Ammon's horn (tissue), 1 donor: ENCODE data around the gene STRBP.
A peak's percentile ranks its signal among the peaks of the same experiment; 100 is the strongest.
"Not testable (repeated sequence)": the region's sequence is repeated elsewhere in the genome, so short reads cannot be mapped to it uniquely, and the experiment has no call there.

Experiments used
- DNase-seq: peaks from one replicate; pipeline ENCODE4 v3.0.0-alpha.2; 2016; ENCODE audit warnings: low spot score

STRBP gene

GRCh38 chr9:123248630-123249029 is 19.8 kb downstream of the STRBP start:
- no peak for DNase-seq

- no peak for DNase-seq
Observed at GRCh38 chr9:123246534-123246933, 21.9 kb downstream of the STRBP start.

GRCh38 chr9:123239726-123240125 is 28.7 kb downstream of the STRBP start:
- no peak for DNase-seq

GRCh38 chr9:123238365-123238764 is 30.0 kb downstream of the STRBP start:
- DNase-seq: peak; percentile 31

- no peak for DNase-seq
Observed at GRCh38 chr9:123237220-123237619, 31.2 kb downstream of the STRBP start.

DNA sequence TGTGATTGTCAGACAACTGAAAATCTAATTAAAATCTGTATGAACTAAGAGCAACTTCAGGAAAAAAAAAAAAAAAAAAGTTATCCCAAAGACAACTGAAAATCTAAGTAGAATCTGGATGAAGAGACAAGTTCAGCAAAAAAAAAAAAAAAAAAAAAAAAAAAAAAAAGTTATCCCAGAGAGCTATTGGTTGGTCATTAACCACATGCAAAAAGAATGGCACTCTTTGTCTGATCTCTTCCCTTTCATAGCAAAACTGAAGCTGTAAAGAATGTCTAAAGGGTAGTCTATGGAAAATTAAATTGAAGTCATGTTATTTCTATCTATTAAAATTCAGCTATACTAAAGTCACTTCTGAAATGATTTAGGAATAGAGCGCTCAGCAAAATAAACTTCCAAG is 32.9 kb downstream of the STRBP start:
- DNase-seq: no peak

- no peak for DNase-seq
Observed at GRCh38 chr9:123234853-123235252, 33.5 kb downstream of the STRBP start.

- no peak for DNase-seq
Observed at GRCh38 chr9:123232332-123232731, 36.1 kb downstream of the STRBP start.

DNA sequence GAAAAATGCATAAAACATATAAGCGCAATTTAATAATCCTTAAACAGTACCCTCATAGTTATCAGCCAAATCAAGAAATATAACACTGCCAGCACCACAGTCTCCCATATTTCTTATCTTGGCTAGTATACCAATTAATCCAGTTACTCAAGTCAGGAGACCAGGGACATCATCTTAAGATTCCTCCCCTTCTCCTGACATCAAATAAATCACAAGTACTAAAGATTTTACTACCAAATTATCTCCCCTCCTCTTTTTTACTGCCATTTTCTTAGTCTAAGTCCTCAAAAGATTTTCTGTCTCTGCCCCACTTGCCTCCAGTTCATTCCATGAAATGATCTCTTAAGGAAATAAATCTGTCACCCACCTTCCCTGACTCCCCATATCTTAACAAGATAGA is 37.0 kb downstream of the STRBP start:
- DNase-seq: no peak

- DNase-seq: no peak
Observed at GRCh38 chr9:123228967-123229366, 39.4 kb downstream of the STRBP start.

DNA sequence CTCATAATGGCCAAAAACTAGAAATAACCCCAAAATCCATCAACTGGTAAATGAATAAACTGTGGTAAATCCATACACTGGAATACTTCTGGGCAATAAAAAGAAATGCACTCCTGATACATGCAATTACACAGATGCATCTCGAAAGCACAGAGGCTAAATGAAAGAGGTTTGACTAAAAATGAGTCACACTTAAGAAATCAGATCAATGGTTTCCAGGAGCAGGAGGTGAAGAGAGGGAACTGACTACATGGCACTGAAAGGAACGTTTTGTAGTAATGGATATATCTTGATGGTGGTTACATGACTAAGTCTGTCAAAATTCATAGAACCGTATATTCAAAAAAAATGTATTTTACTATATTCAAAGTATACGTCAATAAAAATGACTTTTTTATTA is 42.4 kb downstream of the STRBP start:
- DNase-seq: no peak

DNA sequence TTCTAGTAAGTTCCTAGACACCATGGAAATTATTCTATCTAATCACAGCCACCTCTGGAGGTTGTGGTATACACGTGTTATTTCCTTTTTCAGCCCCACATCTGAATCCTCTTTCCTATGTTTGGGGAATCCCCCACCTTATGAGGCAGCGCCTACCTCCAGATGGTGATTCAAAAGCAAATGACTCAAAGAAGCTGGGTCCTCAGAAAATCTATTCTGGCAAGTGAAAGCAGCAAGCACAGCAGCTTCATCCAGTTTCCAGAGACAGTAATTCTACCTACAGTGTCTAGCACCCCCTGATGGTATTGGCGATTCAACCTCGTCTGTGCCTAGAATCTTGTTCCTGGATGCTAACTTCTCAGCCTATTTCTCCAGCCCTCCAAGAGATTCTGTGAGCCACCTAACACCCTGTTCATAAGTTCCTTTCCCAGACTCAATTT is 43.0 kb downstream of the STRBP start:
- DNase-seq: peak; percentile 58

DNA sequence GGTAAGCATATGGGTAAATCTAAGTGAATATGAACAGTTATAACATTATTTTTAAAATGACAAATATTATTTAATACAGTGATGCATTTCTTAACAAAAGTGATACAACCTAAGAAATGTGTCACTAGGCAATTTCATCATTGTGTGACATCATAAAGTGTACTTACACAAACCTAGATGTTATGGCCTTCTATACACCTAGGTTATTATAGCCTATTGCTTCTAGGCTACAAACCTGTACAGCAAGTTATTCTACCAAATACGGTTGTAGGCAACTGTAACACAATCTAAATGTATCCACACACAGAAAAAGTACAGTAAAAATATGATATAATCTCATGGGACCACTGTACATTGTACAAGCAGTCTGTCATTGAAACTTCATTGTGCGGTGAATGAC is 48.3 kb downstream of the STRBP start:
- no peak for DNase-seq

GRCh38 chr9:123218831-123219230 is 49.6 kb downstream of the STRBP start:
- no peak for DNase-seq

- DNase-seq: no peak
Observed at GRCh38 chr9:123217128-123217654, 51.2 kb downstream of the STRBP start.

GRCh38 chr9:123216251-123216797 is 52.1 kb downstream of the STRBP start:
- DNase-seq: no peak

- DNase-seq: no peak
Observed at GRCh38 chr9:123211081-123211480, 57.3 kb downstream of the STRBP start.

GRCh38 chr9:123208626-123209174 is 59.7 kb downstream of the STRBP start:
- DNase-seq: no peak

DNA sequence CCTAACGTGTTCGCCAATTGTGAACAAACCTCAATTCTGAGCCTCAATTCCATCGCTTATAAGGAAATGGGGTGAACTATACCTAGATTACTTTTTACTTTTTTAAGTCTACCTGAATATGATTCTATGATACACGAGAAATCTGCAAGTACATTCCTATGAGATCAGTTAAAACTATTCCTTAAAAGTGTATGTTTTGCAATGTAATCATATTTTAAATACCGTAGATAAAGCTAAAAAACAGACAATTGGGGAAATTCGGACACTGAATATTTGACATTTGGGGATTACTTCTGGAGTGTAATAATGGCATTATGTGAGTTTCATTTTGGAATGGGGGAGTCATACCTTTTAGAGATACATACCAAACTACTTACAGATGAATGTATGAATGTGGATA is 62.3 kb downstream of the STRBP start:
- no peak for DNase-seq

GRCh38 chr9:123201083-123201482 is 67.3 kb downstream of the STRBP start:
- no peak for DNase-seq

- not testable (repeated sequence) for DNase-seq
Observed at GRCh38 chr9:123200469-123200868, 67.9 kb downstream of the STRBP start.

DNA sequence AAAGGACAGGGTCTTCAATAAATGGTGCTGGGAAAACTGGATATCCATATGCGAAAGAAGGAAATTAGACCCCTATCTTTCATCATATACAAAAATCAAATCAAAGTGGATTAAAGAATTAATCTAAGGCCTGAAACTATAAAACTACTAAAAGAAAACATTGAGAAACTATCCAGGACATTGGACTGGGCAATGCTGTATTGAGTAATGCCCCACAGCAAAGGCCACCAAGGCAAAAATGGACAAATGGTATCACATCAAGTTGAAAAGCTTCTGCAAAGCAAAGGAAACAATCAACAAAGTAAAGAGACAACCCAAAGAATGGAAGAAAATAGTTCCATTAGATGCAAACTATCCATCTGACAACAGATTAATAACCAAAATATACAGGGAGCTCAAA is 72.3 kb downstream of the STRBP start:
- DNase-seq: no peak

- no peak for DNase-seq
Observed at GRCh38 chr9:123194023-123194422, 74.4 kb downstream of the STRBP start.

GRCh38 chr9:123191680-123192079 is 76.7 kb downstream of the STRBP start:
- no peak for DNase-seq
